ENCODE data around the gene IL36B. TPM values are rescaled to one million over a fixed set of nuclear protein-coding genes. Genes with fewer than 3 reads are reported as not detected.

Gene IL36B
- total RNA-seq, 1 experiment from 2014 or later, result not detected

GRCh38 chr2:113073325-113073834 lies 20.7 kb upstream of the IL36B start:
- peaks cover 48% of the 10 kb centered on the region for H3K4me1 Mint-ChIP-seq (ENCODE audit: low read depth, unreplicated experiment)
- no peak overlapping the region for H3K4me3 Mint-ChIP-seq (ENCODE audit: low read depth, unreplicated experiment)
- intact Hi-C loops (cut with micrococcal nuclease; ENCODE audit: unreplicated experiment), result no loop called here
- H3K9me3 Mint-ChIP-seq (ENCODE audit: low read depth, unreplicated experiment), result no peaks in the 10 kb centered on the region
- DNase-seq, result no peak
- no TSS peak for BruUV-seq (replicated peaks)
- H3K27me3 Mint-ChIP-seq (ENCODE audit: unreplicated experiment), result no peaks in the 10 kb centered on the region
- TF ChIP-seq CTCF (IDR thresholded peaks at IDR 0.05; ENCODE audit: unreplicated experiment), result no peak
- peaks cover 14% of the 10 kb centered on the region for H3K36me3 Mint-ChIP-seq (ENCODE audit: insufficient read depth, unreplicated experiment)
- H3K27ac Mint-ChIP-seq (ENCODE audit: unreplicated experiment), result no peak overlapping the region
- CTCF ChIA-PET, result no interaction called here

GRCh38 chr2:113072584-113072983 lies 19.9 kb upstream of the IL36B start:
- H3K9me3 Mint-ChIP-seq (ENCODE audit: low read depth, unreplicated experiment), result peaks cover 5% of the 10 kb centered on the region
- no peak for TF ChIP-seq CTCF (IDR thresholded peaks at IDR 0.05; ENCODE audit: unreplicated experiment)
- H3K27ac Mint-ChIP-seq (ENCODE audit: unreplicated experiment), result no peak overlapping the region
- CTCF ChIA-PET, result no interaction called here
- no peak overlapping the region for H3K4me3 Mint-ChIP-seq (ENCODE audit: low read depth, unreplicated experiment)
- BruUV-seq (replicated peaks), result no TSS peak
- H3K27me3 Mint-ChIP-seq (ENCODE audit: unreplicated experiment), result no peaks in the 10 kb centered on the region
- H3K36me3 Mint-ChIP-seq (ENCODE audit: insufficient read depth, unreplicated experiment), result peaks cover 8% of the 10 kb centered on the region
- peaks cover 48% of the 10 kb centered on the region for H3K4me1 Mint-ChIP-seq (ENCODE audit: low read depth, unreplicated experiment)
- intact Hi-C loops (cut with micrococcal nuclease; ENCODE audit: unreplicated experiment), result no loop called here
- no peak for DNase-seq

GRCh38 chr2:113070606-113070975 lies 17.9 kb upstream of the IL36B start:
- Mint-ChIP-seq H3K9me3 (ENCODE audit: low read depth, unreplicated experiment) (peaks cover 6% of the 10 kb centered on the region), H3K4me1 (ENCODE audit: low read depth, unreplicated experiment) (peaks cover 37% of the 10 kb centered on the region), H3K27ac (ENCODE audit: unreplicated experiment) (no peak overlapping the region), H3K36me3 (ENCODE audit: insufficient read depth, unreplicated experiment) (peaks cover 9% of the 10 kb centered on the region), H3K27me3 (ENCODE audit: unreplicated experiment) (no peaks in the 10 kb centered on the region), H3K4me3 (ENCODE audit: low read depth, unreplicated experiment) (no peak overlapping the region)
- intact Hi-C loops (cut with micrococcal nuclease; ENCODE audit: unreplicated experiment), result no loop called here
- TF ChIP-seq CTCF (IDR thresholded peaks at IDR 0.05; ENCODE audit: unreplicated experiment), result no peak
- CTCF ChIA-PET, result no interaction called here
- BruUV-seq (replicated peaks), result no TSS peak
- no peak for DNase-seq

- no peak for TF ChIP-seq CTCF (IDR thresholded peaks at IDR 0.05; ENCODE audit: unreplicated experiment)
- H3K27ac Mint-ChIP-seq (ENCODE audit: unreplicated experiment), result peak overlapping the region; percentile 77
- intact Hi-C loops (cut with micrococcal nuclease; ENCODE audit: unreplicated experiment), result no loop called here
- no peak overlapping the region for H3K4me3 Mint-ChIP-seq (ENCODE audit: low read depth, unreplicated experiment)
- CTCF ChIA-PET, result interaction anchor here (0.6 to 1.3 kb wide), 3 partner anchors 10 to 128 kb away, joined by 3 to 5 read pairs (median 3); no protein-coding TSS in a partner anchor
- no peak for DNase-seq
- H3K27me3 Mint-ChIP-seq (ENCODE audit: unreplicated experiment), result no peaks in the 10 kb centered on the region
- peaks cover 11% of the 10 kb centered on the region for H3K9me3 Mint-ChIP-seq (ENCODE audit: low read depth, unreplicated experiment)
- BruUV-seq (replicated peaks), result no TSS peak
- H3K4me1 Mint-ChIP-seq (ENCODE audit: low read depth, unreplicated experiment), result peaks cover 37% of the 10 kb centered on the region
- H3K36me3 Mint-ChIP-seq (ENCODE audit: insufficient read depth, unreplicated experiment), result peaks cover 9% of the 10 kb centered on the region
Measured at GRCh38 chr2:113069676-113070605, 17.3 kb upstream of the IL36B start.
